Peyer's patch (tissue), 4 donors: ENCODE results near the gene UBXN11.

Experiments
- CTCF ChIP-seq, 6 experiments: fragments of 450-650 bp in 4 of 6; fragments of 200-600 bp in 2 of 6; sonication (generic) in 1 of 6; IDR thresholded peaks; one replicate each; pipeline ENCODE4 v1.5.1; 2017 to 2019; ENCODE audit warnings: antibody characterized with exemption in 6 of 6, mild to moderate bottlenecking in 3 of 6, moderate library complexity in 1 of 6
- POLR2A ChIP-seq, 2 donors: fragments of 450-650 bp; IDR thresholded peaks; one replicate each; pipeline ENCODE4 v1.5.1; 2017; ENCODE audit warnings: antibody characterized with exemption in 2 of 2, mild to moderate bottlenecking in 2 of 2, moderate library complexity in 2 of 2

GRCh38 chr1:26233903-26234643 lies 72.4 kb downstream of the UBXN11 start, which contains the start of gene CEP85:
- peak; percentile 78 to 92 (median 88) for TF ChIP-seq CTCF (IDR thresholded peaks at IDR 0.05)
- TF ChIP-seq POLR2A (IDR thresholded peaks at IDR 0.05) = peak; percentile 86 to 92
